ENCODE measurements around the gene PRB2. TPM values are rescaled to one million over a fixed set of nuclear protein-coding genes. Genes with fewer than 3 reads are reported as not detected.

PRB2 gene
- total and polyA plus RNA-seq, 10 of the 15 experiments (the other 5 are each of a cell fraction or from before 2014, with no cell fraction given) = not detected

GRCh38 chr12:11347810-11348209 is 47.6 kb downstream of the PRB2 start:
- Histone ChIP-seq H2AFZ (ENCODE audit: control insufficient read depth, low read depth, low read length) (no peak overlapping the region), H3K4me2 (ENCODE audit: control insufficient read depth, insufficient read depth) (no peak overlapping the region), H3K9ac (ENCODE audit: control insufficient read depth, insufficient read depth, low read length) (no peak overlapping the region), H3K36me3 (ENCODE audit: control insufficient read depth in 2 of 2, insufficient read depth in 2 of 2, low read length in 1 of 2) (no peaks in the 10 kb centered on the region), H3K9me3 (replicated peaks; ENCODE audit: control insufficient read depth, insufficient read depth, low read length) (no peaks in the 10 kb centered on the region), H3K79me2 (ENCODE audit: control insufficient read depth, insufficient read depth, low read length) (no peaks in the 10 kb centered on the region), H4K20me1 (ENCODE audit: control insufficient read depth, insufficient read depth) (no peaks in the 10 kb centered on the region), H3K27me3 (replicated peaks in 1 of 2; ENCODE audit: control insufficient read depth in 2 of 2, insufficient read depth in 2 of 2, low read length in 1 of 2) (no peaks in the 10 kb centered on the region), H3K4me1 (ENCODE audit: control insufficient read depth, insufficient read depth, low read length) (no peaks in the 10 kb centered on the region), H3K4me3 (no peak overlapping the region), H3K27ac (ENCODE audit: control insufficient read depth, insufficient read depth) (no peak overlapping the region)
- in situ Hi-C loops (cut with MboI) = loop anchor here (5.0 kb wide), 1 partner anchor 49 kb away; the partner anchor contains the start of gene PRB2
- SMC1A ChIA-PET (ENCODE audit: uncharacterized antibody, unreplicated experiment) = no interaction called here
- FAIRE-seq = no peak
- TF ChIP-seq BRCA1 (IDR thresholded peaks at IDR 0.05; ENCODE audit: low read depth, low read length) = no peak
- peak in 2 of 3 experiments; percentile 15 to 27; a peak in 1 of 6 replicates for TF ChIP-seq CTCF (IDR thresholded peaks at IDR 0.05 in 2 of 3, conservative IDR thresholded peaks at IDR 0.05 in 1 of 3; ENCODE audit: control insufficient read depth in 2 of 3, extremely low read depth in 1 of 3, insufficient read depth in 1 of 3, low read depth in 3 of 3, low read length in 3 of 3)
- BruUV-seq (replicated peaks) = no TSS peak
- RAD21 ChIA-PET (ENCODE audit: unreplicated experiment) = no interaction called here
- 20% methylated on average over 6 of the region's 6 CpGs for WGBS (ENCODE audit: insufficient coverage, insufficient replicate concordance, low lambda C conversion rate, missing lambda C conversion rate)
- CTCF ChIA-PET = no interaction called here
- no peak for DNase-seq (ENCODE audit: low read depth, low spot score)
- peak; percentile 81 for ATAC-seq
- intact Hi-C loops (cut with micrococcal nuclease; ENCODE audit: unreplicated experiment) = loop anchor here (2.0 kb wide), 1 partner anchor 47 kb away; the partner anchor contains the start of gene PRB2
- POLR2A ChIA-PET = no interaction called here

- no peak overlapping the region for H3K27ac ChIP-seq (ENCODE audit: control insufficient read depth, insufficient read depth)
- POLR2A ChIA-PET = interaction anchor here (0.6 kb wide), 1 partner anchor 136 kb away, joined by 3 read pairs; no protein-coding TSS in a partner anchor
- no peak for ATAC-seq
- no peaks in the 10 kb centered on the region; the same call in 2 of the 3 replicates for H3K9me3 ChIP-seq (replicated peaks; ENCODE audit: control insufficient read depth, insufficient read depth, low read length)
- SMC1A ChIA-PET (ENCODE audit: uncharacterized antibody, unreplicated experiment) = no interaction called here
- RAD21 ChIA-PET (ENCODE audit: unreplicated experiment) = no interaction called here
- CTCF ChIA-PET = no interaction called here
- FAIRE-seq = no peak
- H3K4me1 ChIP-seq (ENCODE audit: control insufficient read depth, insufficient read depth, low read length) = no peaks in the 10 kb centered on the region
- WGBS (ENCODE audit: insufficient coverage, insufficient replicate concordance, low lambda C conversion rate, missing lambda C conversion rate) = 45% methylated on average over 2 of the region's 2 CpGs
- in situ Hi-C loops (cut with MboI) (no loop called here), intact Hi-C loops (cut with micrococcal nuclease; ENCODE audit: unreplicated experiment) (no loop called here)
- no peak overlapping the region for H3K4me3 ChIP-seq
- H3K4me2 ChIP-seq (ENCODE audit: control insufficient read depth, insufficient read depth) = no peak overlapping the region
- no peaks in the 10 kb centered on the region for H3K27me3 ChIP-seq (replicated peaks in 1 of 2; ENCODE audit: control insufficient read depth in 2 of 2, insufficient read depth in 2 of 2, low read length in 1 of 2)
- H3K79me2 ChIP-seq (ENCODE audit: control insufficient read depth, insufficient read depth, low read length) = no peaks in the 10 kb centered on the region
- H4K20me1 ChIP-seq (ENCODE audit: control insufficient read depth, insufficient read depth) = no peaks in the 10 kb centered on the region
- BruUV-seq (replicated peaks) = no TSS peak
- H3K36me3 ChIP-seq (ENCODE audit: control insufficient read depth in 2 of 2, insufficient read depth in 2 of 2, low read length in 1 of 2) = no peaks in the 10 kb centered on the region
- no peak for DNase-seq (ENCODE audit: low read depth, low spot score)
- H3K9ac ChIP-seq (ENCODE audit: control insufficient read depth, insufficient read depth, low read length) = no peak overlapping the region
- H2AFZ ChIP-seq (ENCODE audit: control insufficient read depth, low read depth, low read length) = no peak overlapping the region
- no peak for TF ChIP-seq NFXL1 (IDR thresholded peaks at IDR 0.05; ENCODE audit: borderline replicate concordance)
- TF ChIP-seq PKNOX1 (IDR thresholded peaks at IDR 0.05) = no peak
- TF ChIP-seq USF2 (IDR thresholded peaks at IDR 0.05; ENCODE audit: borderline replicate concordance, low read depth, low read length) = no peak
- TF ChIP-seq PRDM15 (CRISPR knock-in tag; IDR thresholded peaks at IDR 0.05) = no peak
- no peak for TF ChIP-seq BMI1 (IDR thresholded peaks at IDR 0.05; ENCODE audit: borderline replicate concordance)
- no peak for TF ChIP-seq SUPT20H (IDR thresholded peaks at IDR 0.05; ENCODE audit: borderline replicate concordance, control insufficient read depth, low read depth, low read length)
- TF ChIP-seq RB1 (IDR thresholded peaks at IDR 0.05; ENCODE audit: borderline replicate concordance) = no peak
These were observed 50.9 kb downstream of the PRB2 start for GRCh38 chr12:11344500-11344899.
